ENCODE results near the gene ZNF17. TPM values are rescaled to one million over a fixed set of nuclear protein-coding genes. Genes with fewer than 3 reads are reported as not detected.
"Not testable (repeated sequence)": the region's sequence is repeated elsewhere in the genome, so short reads cannot be mapped to it uniquely, and the experiment has no call there.

ZNF17 gene
- total RNA-seq: 14.1 TPM

DNA sequence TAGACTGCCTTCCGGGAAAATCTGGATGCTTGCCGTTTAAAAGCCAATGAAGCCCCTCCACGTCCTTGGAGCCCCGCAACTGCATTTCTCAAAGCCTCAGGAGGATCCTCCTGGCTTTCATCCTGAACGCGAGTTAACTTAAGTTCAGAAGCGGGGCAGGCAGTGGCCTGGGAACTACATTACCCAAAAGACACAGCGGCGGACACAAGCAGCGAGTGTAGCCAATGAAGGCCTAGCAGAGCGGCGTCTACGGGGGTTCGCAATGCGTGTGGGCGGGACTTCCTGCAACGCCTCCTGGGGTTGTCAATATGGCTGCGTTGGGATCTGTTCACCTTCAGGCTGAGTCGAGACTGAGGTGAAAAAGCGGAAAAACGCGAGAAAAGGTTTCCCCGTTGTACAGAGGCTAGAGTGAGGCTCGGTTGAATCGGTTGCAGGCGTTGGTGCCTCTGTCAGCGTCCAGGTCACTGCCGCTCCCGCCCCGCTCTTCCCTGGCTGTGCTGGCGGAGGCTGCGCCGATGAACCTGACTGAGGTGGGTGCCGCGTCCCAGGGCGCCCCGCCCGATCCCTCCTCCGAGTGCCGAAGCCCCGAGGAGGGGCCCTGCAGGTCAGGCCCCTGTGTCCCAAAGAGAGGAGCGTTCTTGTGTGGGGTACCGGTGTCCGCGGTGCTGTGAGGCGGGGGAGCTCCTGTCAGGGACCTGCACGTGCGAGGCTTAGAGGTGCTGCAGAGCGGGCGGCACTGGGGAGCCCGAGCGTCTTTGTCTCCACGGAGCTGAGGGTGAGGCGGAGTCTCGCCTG lies at the start of gene ZNF17:
ZNF17 (plus strand) TSS at position 285 of the 795 bp plus-strand sequence. CDS start 2,455 bp downstream, outside the sequence.
- Histone ChIP-seq H3K9me3 (ENCODE audit: control insufficient read depth in 3 of 3, low read length in 3 of 3) (no peaks in the 10 kb centered on the region), H3K36me3 (ENCODE audit: control insufficient read depth in 3 of 3, insufficient read depth in 3 of 3, low read length in 3 of 3) (peaks cover 16 to 22% (median 21%) of the 10 kb centered on the region in 3 donors), H3K27ac (ENCODE audit: low read depth, low read length) (peak within 1 kb of the TSS; percentile 79), H3K27me3 (ENCODE audit: control insufficient read depth in 3 of 3, insufficient read depth in 3 of 3, low read length in 3 of 3) (no peaks in the 10 kb centered on the region), H3K4me1 (ENCODE audit: control insufficient read depth in 3 of 3, insufficient read depth in 3 of 3, low read length in 3 of 3) (peaks cover 15 to 21% (median 16%) of the 10 kb centered on the region in 3 donors), H3K9ac (ENCODE audit: low read depth in 1 of 3, low read length in 3 of 3) (peak within 1 kb of the TSS; percentile 94 to 96 (median 94)), H3K4me3 (ENCODE audit: low read length in 3 of 3) (peak within 1 kb of the TSS; percentile 97 to 99 (median 99))

DNA sequence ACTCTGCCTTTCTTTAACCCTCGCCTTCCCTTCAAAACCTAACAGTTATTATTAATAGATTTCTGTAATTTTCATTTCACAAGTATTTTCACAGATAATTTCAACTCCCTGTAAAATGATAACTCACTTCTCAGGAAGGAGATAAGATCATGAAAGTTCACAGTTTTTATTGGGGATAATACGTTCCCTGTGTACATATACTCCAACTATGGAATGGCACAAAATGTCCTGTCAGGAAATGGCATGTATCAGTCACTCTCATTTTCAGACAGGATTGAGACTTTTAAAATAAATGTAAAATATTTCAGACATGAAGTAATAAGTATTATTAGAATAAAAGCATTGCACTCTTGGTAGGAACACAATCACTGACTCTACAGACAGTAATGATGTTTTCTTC lies 48.5 kb upstream of the ZNF17 start:
- Histone ChIP-seq H3K4me1 (ENCODE audit: control insufficient read depth in 3 of 3, insufficient read depth in 3 of 3, low read length in 3 of 3) (peaks cover 13 to 16% (median 14%) of the 10 kb centered on the region in 3 donors), H3K27ac (ENCODE audit: low read depth, low read length) (peak overlapping the region; percentile 93), H3K9ac (ENCODE audit: low read depth in 1 of 3, low read length in 3 of 3) (peak overlapping the region; percentile 69 to 91 (median 88)), H3K4me3 (ENCODE audit: low read length in 3 of 3) (peak overlapping the region; percentile 67 to 89 (median 86)), H3K36me3 (ENCODE audit: control insufficient read depth in 3 of 3, insufficient read depth in 3 of 3, low read length in 3 of 3) (peaks cover 11 to 19% (median 14%) of the 10 kb centered on the region in 3 donors), H3K9me3 (ENCODE audit: control insufficient read depth in 3 of 3, low read length in 3 of 3) (peaks cover 0 to 6% (median 0%) of the 10 kb centered on the region in 3 donors), H3K27me3 (ENCODE audit: control insufficient read depth in 3 of 3, insufficient read depth in 3 of 3, low read length in 3 of 3) (no peaks in the 10 kb centered on the region)

DNA sequence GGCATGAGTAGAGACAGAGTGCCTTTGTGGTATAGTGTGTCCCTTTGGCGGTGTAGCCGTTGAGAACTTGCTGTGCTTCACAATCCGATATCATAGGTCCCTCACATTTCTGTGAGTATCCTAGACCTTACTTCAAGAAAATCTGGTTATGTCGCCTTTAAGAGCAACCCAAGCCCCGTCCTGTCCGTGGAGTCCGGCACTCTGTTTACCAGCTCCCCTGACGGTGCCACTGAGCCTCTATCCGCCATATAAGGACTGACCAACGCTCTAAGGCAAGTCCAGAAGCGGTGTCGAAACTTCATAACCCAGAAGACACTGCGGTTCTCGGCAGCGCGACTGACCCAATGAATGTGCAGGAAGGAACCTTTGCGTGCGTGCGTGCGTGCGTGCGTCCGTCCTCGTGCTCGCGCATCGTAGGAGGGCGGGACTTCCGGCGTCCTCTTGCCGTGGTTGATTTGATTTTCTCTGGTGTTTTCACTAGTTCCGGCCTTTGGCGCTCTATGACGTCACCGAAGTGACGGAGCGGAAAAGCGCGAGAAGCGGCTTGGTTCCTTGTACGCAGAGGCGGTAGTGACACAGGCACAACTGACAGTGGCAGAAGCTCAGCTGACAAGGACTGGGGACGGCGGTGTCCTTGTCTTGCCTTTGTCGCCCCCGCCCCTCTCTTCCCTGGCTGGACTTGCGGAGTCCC lies 47.8 kb upstream of the ZNF17 start, which contains the start of the genes TRAPPC2B and ZNF547:
TRAPPC2B (plus strand) TSS at position 555 of the 691 bp plus-strand sequence. CDS start 1,283 bp downstream, outside the sequence.
ZNF547 (plus strand) TSS at position 555 of the 691 bp plus-strand sequence. CDS start 5,005 bp downstream, outside the sequence.
- peaks cover 16 to 17% (median 17%) of the 10 kb centered on the region in 3 donors for H3K4me1 ChIP-seq (ENCODE audit: control insufficient read depth in 3 of 3, insufficient read depth in 3 of 3, low read length in 3 of 3)
- peaks cover 0 to 6% (median 0%) of the 10 kb centered on the region in 3 donors for H3K9me3 ChIP-seq (ENCODE audit: control insufficient read depth in 3 of 3, low read length in 3 of 3)
- peak within 1 kb of the TSS; percentile 93 for H3K27ac ChIP-seq (ENCODE audit: low read depth, low read length)
- H3K4me3 ChIP-seq (ENCODE audit: low read length in 3 of 3): peak within 1 kb of the TSS; percentile 67 to 91 (median 90)
- peaks cover 5 to 11% (median 8%) of the 10 kb centered on the region in 3 donors for H3K36me3 ChIP-seq (ENCODE audit: control insufficient read depth in 3 of 3, insufficient read depth in 3 of 3, low read length in 3 of 3)
- H3K9ac ChIP-seq (ENCODE audit: low read depth in 1 of 3, low read length in 3 of 3): peak within 1 kb of the TSS; percentile 69 to 92 (median 91)
- no peaks in the 10 kb centered on the region for H3K27me3 ChIP-seq (ENCODE audit: control insufficient read depth in 3 of 3, insufficient read depth in 3 of 3, low read length in 3 of 3)

- Histone ChIP-seq H3K36me3 (ENCODE audit: control insufficient read depth in 3 of 3, insufficient read depth in 3 of 3, low read length in 3 of 3) (peaks cover 2 to 6% (median 2%) of the 10 kb centered on the region in 3 donors), H3K27me3 (ENCODE audit: control insufficient read depth in 3 of 3, insufficient read depth in 3 of 3, low read length in 3 of 3) (no peaks in the 10 kb centered on the region), H3K9ac (ENCODE audit: low read depth in 1 of 3, low read length in 3 of 3) (peak overlapping the region; percentile 64 to 92 (median 91)), H3K4me3 (ENCODE audit: low read length in 3 of 3) (peak overlapping the region; percentile 67 to 91 (median 90)), H3K9me3 (ENCODE audit: control insufficient read depth in 3 of 3, low read length in 3 of 3) (peaks cover 0 to 2% (median 0%) of the 10 kb centered on the region in 3 donors), H3K4me1 (ENCODE audit: control insufficient read depth in 3 of 3, insufficient read depth in 3 of 3, low read length in 3 of 3) (peaks cover 10 to 14% (median 12%) of the 10 kb centered on the region in 3 donors), H3K27ac (ENCODE audit: low read depth, low read length) (peak overlapping the region; percentile 93)
Measured at GRCh38 chr19:57363688-57364181, 47.2 kb upstream of the ZNF17 start.

DNA sequence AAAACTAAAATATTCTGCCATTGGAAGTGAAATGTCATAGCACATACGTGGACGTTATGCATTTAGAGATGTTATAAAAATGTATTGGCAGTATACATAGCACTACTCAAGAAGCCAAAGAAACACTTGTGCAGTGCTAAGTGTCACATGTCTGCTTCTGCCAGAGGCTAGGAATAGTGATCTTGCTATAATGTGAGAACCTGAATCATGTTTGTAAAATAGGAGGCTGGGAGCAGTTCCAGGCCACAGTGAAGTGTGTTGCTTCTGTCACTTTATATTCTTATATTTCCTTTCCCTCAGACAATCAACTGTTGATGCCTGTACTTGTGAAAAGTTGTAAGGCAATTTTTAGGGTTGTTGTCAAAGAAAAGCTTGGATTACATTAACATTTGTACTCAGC lies 44.2 kb upstream of the ZNF17 start:
- Histone ChIP-seq H3K27me3 (ENCODE audit: control insufficient read depth in 3 of 3, insufficient read depth in 3 of 3, low read length in 3 of 3) (no peaks in the 10 kb centered on the region), H3K4me3 (ENCODE audit: low read length in 3 of 3) (no peak overlapping the region), H3K27ac (ENCODE audit: low read depth, low read length) (peak overlapping the region; percentile 21), H3K4me1 (ENCODE audit: control insufficient read depth in 3 of 3, insufficient read depth in 3 of 3, low read length in 3 of 3) (peaks cover 6 to 14% (median 12%) of the 10 kb centered on the region in 3 donors), H3K36me3 (ENCODE audit: control insufficient read depth in 3 of 3, insufficient read depth in 3 of 3, low read length in 3 of 3) (peaks cover 0 to 6% (median 6%) of the 10 kb centered on the region in 3 donors), H3K9ac (ENCODE audit: low read depth in 1 of 3, low read length in 3 of 3) (no peak overlapping the region), H3K9me3 (ENCODE audit: control insufficient read depth in 3 of 3, low read length in 3 of 3) (no peaks in the 10 kb centered on the region)

DNA sequence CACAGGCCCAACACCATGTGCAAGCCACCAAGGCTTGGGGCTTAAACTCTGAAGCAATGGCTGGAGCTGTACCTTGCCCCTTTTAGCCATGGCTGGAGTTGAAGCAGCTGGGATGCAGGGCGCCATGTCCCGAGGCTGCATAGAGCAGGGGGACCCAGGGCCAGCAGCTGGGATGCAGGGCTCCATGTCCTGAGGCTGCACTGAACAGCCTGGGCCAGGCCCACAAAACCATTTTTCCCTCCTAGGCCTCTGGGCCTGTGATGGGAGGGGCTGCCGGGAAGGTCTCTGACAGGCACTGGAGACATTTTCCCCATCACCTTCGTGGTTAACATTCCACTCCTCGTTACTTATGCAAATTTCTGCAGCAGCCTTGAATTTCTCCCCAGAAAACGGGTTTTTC lies 36.8 kb upstream of the ZNF17 start:
- Histone ChIP-seq H3K9ac (ENCODE audit: low read depth in 1 of 3, low read length in 3 of 3) (no peak overlapping the region), H3K27me3 (ENCODE audit: control insufficient read depth in 3 of 3, insufficient read depth in 3 of 3, low read length in 3 of 3) (no peaks in the 10 kb centered on the region), H3K36me3 (ENCODE audit: control insufficient read depth in 3 of 3, insufficient read depth in 3 of 3, low read length in 3 of 3) (peaks cover 39 to 55% (median 47%) of the 10 kb centered on the region in 3 donors), H3K4me1 (ENCODE audit: control insufficient read depth in 3 of 3, insufficient read depth in 3 of 3, low read length in 3 of 3) (no peaks in the 10 kb centered on the region), H3K9me3 (ENCODE audit: control insufficient read depth in 3 of 3, low read length in 3 of 3) (peaks cover 8 to 11% (median 8%) of the 10 kb centered on the region in 3 donors), H3K27ac (ENCODE audit: low read depth, low read length) (no peak overlapping the region), H3K4me3 (ENCODE audit: low read length in 3 of 3) (no peak overlapping the region)

- not testable (repeated sequence) for H3K9ac ChIP-seq (ENCODE audit: low read depth in 1 of 3, low read length in 3 of 3); H3K27me3 ChIP-seq (ENCODE audit: control insufficient read depth in 3 of 3, insufficient read depth in 3 of 3, low read length in 3 of 3); H3K4me3 ChIP-seq (ENCODE audit: low read length in 3 of 3); H3K27ac ChIP-seq (ENCODE audit: low read depth, low read length); H3K4me1 ChIP-seq (ENCODE audit: control insufficient read depth in 3 of 3, insufficient read depth in 3 of 3, low read length in 3 of 3)
- Histone ChIP-seq H3K9me3 (ENCODE audit: control insufficient read depth in 3 of 3, low read length in 3 of 3) (peaks cover 8 to 11% (median 10%) of the 10 kb centered on the region in 3 donors), H3K36me3 (ENCODE audit: control insufficient read depth in 3 of 3, insufficient read depth in 3 of 3, low read length in 3 of 3) (peaks cover 39 to 55% (median 47%) of the 10 kb centered on the region in 3 donors)
Measured at GRCh38 chr19:57374647-57375046, 36.3 kb upstream of the ZNF17 start.

DNA sequence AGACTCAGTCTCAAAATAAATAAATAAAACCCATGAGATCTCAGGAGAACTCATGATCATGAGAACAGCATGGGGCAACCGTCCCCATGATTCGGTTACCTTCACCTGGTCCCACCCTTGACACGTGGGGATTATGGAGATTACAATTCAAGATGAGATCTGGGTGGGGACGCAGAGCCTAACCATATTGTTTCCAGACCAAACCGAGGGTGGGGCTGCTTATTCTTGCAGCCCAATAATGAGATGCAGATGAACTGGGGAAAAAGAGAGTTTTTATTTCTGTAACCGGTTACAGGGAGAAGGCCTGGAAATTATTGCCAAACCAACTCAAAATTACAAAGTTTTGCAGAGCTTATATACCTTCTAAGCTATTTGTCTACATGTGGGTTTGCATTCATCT lies 34.8 kb upstream of the ZNF17 start:
- Histone ChIP-seq H3K27ac (ENCODE audit: low read depth, low read length) (no peak overlapping the region), H3K27me3 (ENCODE audit: control insufficient read depth in 3 of 3, insufficient read depth in 3 of 3, low read length in 3 of 3) (no peaks in the 10 kb centered on the region), H3K36me3 (ENCODE audit: control insufficient read depth in 3 of 3, insufficient read depth in 3 of 3, low read length in 3 of 3) (peaks cover 39 to 55% (median 46%) of the 10 kb centered on the region in 3 donors), H3K4me3 (ENCODE audit: low read length in 3 of 3) (no peak overlapping the region), H3K9ac (ENCODE audit: low read depth in 1 of 3, low read length in 3 of 3) (no peak overlapping the region), H3K9me3 (ENCODE audit: control insufficient read depth in 3 of 3, low read length in 3 of 3) (peaks cover 8 to 11% (median 10%) of the 10 kb centered on the region in 3 donors), H3K4me1 (ENCODE audit: control insufficient read depth in 3 of 3, insufficient read depth in 3 of 3, low read length in 3 of 3) (no peaks in the 10 kb centered on the region)

DNA sequence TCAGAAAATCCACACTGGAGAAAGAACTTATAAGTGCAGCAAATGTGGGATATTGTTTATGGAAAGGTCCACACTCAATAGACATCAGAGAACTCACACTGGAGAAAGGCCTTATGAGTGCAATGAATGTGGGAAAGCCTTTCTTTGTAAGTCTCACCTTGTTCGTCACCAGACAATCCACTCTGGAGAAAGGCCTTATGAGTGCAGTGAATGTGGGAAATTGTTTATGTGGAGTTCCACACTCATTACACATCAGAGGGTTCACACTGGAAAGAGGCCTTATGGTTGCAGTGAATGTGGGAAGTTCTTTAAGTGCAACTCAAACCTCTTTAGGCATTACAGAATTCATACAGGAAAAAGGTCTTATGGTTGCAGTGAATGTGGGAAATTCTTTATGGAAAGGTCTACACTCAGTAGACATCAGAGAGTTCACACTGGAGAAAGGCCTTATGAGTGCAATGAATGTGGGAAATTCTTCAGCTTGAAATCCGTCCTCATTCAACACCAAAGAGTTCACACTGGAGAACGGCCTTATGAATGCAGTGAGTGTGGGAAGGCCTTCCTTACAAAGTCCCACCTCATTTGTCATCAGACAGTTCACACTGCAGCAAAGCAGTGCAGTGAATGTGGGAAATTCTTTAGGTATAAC lies 33.3 kb upstream of the ZNF17 start:
- H3K4me3 ChIP-seq (ENCODE audit: low read length in 3 of 3): peak overlapping the region in 1 of 3 donors; percentile 20
- no peaks in the 10 kb centered on the region for H3K27me3 ChIP-seq (ENCODE audit: control insufficient read depth in 3 of 3, insufficient read depth in 3 of 3, low read length in 3 of 3)
- H3K36me3 ChIP-seq (ENCODE audit: control insufficient read depth in 3 of 3, insufficient read depth in 3 of 3, low read length in 3 of 3): peaks cover 33 to 40% (median 37%) of the 10 kb centered on the region in 3 donors
- H3K27ac ChIP-seq (ENCODE audit: low read depth, low read length): no peak overlapping the region
- no peak overlapping the region for H3K9ac ChIP-seq (ENCODE audit: low read depth in 1 of 3, low read length in 3 of 3)
- no peaks in the 10 kb centered on the region for H3K4me1 ChIP-seq (ENCODE audit: control insufficient read depth in 3 of 3, insufficient read depth in 3 of 3, low read length in 3 of 3)
- peaks cover 8 to 11% (median 10%) of the 10 kb centered on the region in 3 donors for H3K9me3 ChIP-seq (ENCODE audit: control insufficient read depth in 3 of 3, low read length in 3 of 3)
